ENCODE measurements around the gene ARGLU1.

DNA sequence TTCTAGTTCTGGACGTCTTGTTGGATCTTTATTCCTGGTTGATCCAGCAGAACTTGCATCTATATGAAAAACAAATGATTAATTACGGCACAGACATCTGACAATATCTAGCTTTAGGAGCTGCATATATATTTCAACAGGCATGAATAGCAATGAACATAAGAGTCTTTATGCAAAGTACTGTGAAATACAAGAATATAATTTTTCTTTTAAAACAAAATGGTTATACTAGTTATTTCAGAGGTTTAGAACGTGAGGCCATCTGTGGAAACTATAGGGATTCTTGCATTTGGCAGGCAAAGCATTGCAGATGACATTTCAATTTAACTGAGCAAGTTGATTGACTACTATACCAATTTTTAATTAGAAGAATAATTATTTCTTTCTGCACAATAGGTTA, 73.0 kb downstream of the ARGLU1 start:
- TF ChIP-seq, protein P1, sequence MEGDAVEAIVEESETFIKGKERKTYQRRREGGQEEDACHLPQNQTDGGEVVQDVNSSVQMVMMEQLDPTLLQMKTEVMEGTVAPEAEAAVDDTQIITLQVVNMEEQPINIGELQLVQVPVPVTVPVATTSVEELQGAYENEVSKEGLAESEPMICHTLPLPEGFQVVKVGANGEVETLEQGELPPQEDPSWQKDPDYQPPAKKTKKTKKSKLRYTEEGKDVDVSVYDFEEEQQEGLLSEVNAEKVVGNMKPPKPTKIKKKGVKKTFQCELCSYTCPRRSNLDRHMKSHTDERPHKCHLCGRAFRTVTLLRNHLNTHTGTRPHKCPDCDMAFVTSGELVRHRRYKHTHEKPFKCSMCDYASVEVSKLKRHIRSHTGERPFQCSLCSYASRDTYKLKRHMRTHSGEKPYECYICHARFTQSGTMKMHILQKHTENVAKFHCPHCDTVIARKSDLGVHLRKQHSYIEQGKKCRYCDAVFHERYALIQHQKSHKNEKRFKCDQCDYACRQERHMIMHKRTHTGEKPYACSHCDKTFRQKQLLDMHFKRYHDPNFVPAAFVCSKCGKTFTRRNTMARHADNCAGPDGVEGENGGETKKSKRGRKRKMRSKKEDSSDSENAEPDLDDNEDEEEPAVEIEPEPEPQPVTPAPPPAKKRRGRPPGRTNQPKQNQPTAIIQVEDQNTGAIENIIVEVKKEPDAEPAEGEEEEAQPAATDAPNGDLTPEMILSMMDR (optimal IDR thresholded peaks at IDR 0.05 in 1 of 3, IDR thresholded peaks at IDR 0.05 in 1 of 3, conservative IDR thresholded peaks at IDR 0.05 in 1 of 3; ENCODE audit: extremely low read depth in 1 of 3, insufficient read depth in 2 of 3, low read length in 3 of 3), result no peak
- TF ChIP-seq EZH2 (IDR thresholded peaks at IDR 0.05; ENCODE audit: low read length), result no peak
